B cell (primary cell): ENCODE measurements around the gene CASTOR2. TPM values are rescaled to one million over a fixed set of nuclear protein-coding genes. Genes with fewer than 3 reads are reported as not detected.
"Not testable (repeated sequence)": the region's sequence is repeated elsewhere in the genome, so short reads cannot be mapped to it uniquely, and the experiment has no call there.

ENCODE experiments used
- ATAC-seq: fragments of 200-7000 bp; cut with Tn5 transposase; one replicate; pipeline ENCODE4 v1.10.0; 2021; ENCODE audit warnings: low read depth, mild to moderate bottlenecking, moderate number of reproducible peaks, moderate library complexity
- CTCF ChIA-PET: fragments of 350-600 bp; sonication (Branson Sonifier 250); formaldehyde crosslinking; loops from one replicate; lab custom pipeline; 2021; ENCODE audit warnings: antibody characterized with exemption, inconsistent platforms; lab: Charles Lee
- POLR2A ChIA-PET: fragments of 350-600 bp; sonication (Branson Sonifier 250); formaldehyde crosslinking; loops from one replicate; lab custom pipeline; 2021; ENCODE audit warnings: antibody characterized with exemption; lab: Charles Lee
- DNase-seq: peaks from one replicate; pipeline ENCODE4 v3.0.0; 2013
- H2AFZ ChIP-seq: 2 replicates; pipeline ENCODE4 v1.6.1; 2012; ENCODE audit warnings: mild to moderate bottlenecking, low read depth, low read length; ENCODE audit not compliant: insufficient read depth, poor library complexity, severe bottlenecking
- H3K27ac ChIP-seq, 2 donors: 1 replicate in 1 of 2; 2 replicates in 1 of 2; pipeline ENCODE4 v1.5.1; 2012 to 2013; ENCODE audit warnings: low read length in 2 of 2, mild to moderate bottlenecking in 2 of 2, moderate library complexity in 1 of 2
- H3K27me3 ChIP-seq, 4 experiments: fragments of 200-600 bp in 1 of 4; sonication (generic) in 1 of 4; replicated peaks in 1 of 4; 1 replicate in 2 of 4; 2 replicates in 2 of 4; pipeline versions ENCODE4 v1.6.1 to v1.7.0; 2013 to 2016; ENCODE audit warnings: low read length in 3 of 4, mild to moderate bottlenecking in 2 of 4, mixed read lengths in 1 of 4, moderate library complexity in 1 of 4; ENCODE audit not compliant: insufficient read depth in 4 of 4, control insufficient read depth in 3 of 4; ENCODE audit errors: control extremely low read depth in 1 of 4
- H3K36me3 ChIP-seq, 2 experiments: replicated peaks in 1 of 2; 1 replicate in 1 of 2; 2 replicates in 1 of 2; pipeline versions ENCODE4 v1.6.1 to v1.7.1; 2013; ENCODE audit warnings: low read length in 1 of 2; ENCODE audit not compliant: insufficient read depth in 2 of 2, control insufficient read depth in 1 of 2; ENCODE audit errors: control extremely low read depth in 1 of 2, extremely low read depth in 1 of 2
- H3K4me1 ChIP-seq, 2 donors: fragments of 200-600 bp in 1 of 2; sonication (generic) in 1 of 2; 1 replicate in 1 of 2; 2 replicates in 1 of 2; pipeline versions ENCODE4 v1.5.1 to v1.6.1; 2013 to 2017; ENCODE audit warnings: low read length in 2 of 2; ENCODE audit not compliant: control insufficient read depth in 2 of 2, insufficient read depth in 2 of 2
- H3K4me2 ChIP-seq: replicated peaks from 2 replicates; pipeline ENCODE3; 2012; ENCODE audit warnings: mild to moderate bottlenecking, low read depth, low read length; ENCODE audit not compliant: poor library complexity, severe bottlenecking
- H3K4me3 ChIP-seq, 5 experiments: fragments of 200-600 bp in 1 of 5; sonication (generic) in 1 of 5; 1 replicate in 3 of 5; 2 replicates in 2 of 5; pipeline versions ENCODE4 v1.5.1 to v1.7.0; 2011 to 2016; ENCODE audit warnings: low read length in 4 of 5, mild to moderate bottlenecking in 4 of 5, low read depth in 2 of 5, control low read depth in 1 of 5, moderate library complexity in 1 of 5; ENCODE audit not compliant: insufficient read depth in 1 of 5; ENCODE audit errors: control extremely low read depth in 1 of 5, extremely low read depth in 1 of 5
- H3K79me2 ChIP-seq: fragments of 200-600 bp; sonication (generic); one replicate; pipeline ENCODE4 v1.6.0; 2016; ENCODE audit warnings: low read length; ENCODE audit not compliant: control insufficient read depth, insufficient read depth
- H3K9ac ChIP-seq: fragments of 200-600 bp; sonication (generic); 2 replicates; pipeline ENCODE4 v1.6.1; 2017; ENCODE audit warnings: mild to moderate bottlenecking, low read length, moderate library complexity
- H3K9me3 ChIP-seq, 3 donors: one replicate each; pipeline versions ENCODE4 v1.6.1 to v1.7.1; 2013; ENCODE audit warnings: low read length in 2 of 3; ENCODE audit not compliant: control insufficient read depth in 2 of 3, insufficient read depth in 1 of 3; ENCODE audit errors: control extremely low read depth in 1 of 3
- H4K20me1 ChIP-seq: 2 replicates; pipeline ENCODE4 v1.6.0; 2012; ENCODE audit warnings: mild to moderate bottlenecking, low read length; ENCODE audit not compliant: insufficient read depth, control insufficient read depth, poor library complexity, severe bottlenecking
- H3K27ac Mint-ChIP-seq: one replicate; pipeline ENCODE4 v1.8.0; 2021; ENCODE audit warnings: mixed read lengths
- H3K27me3 Mint-ChIP-seq: one replicate; pipeline ENCODE4 v1.8.0; 2021; ENCODE audit warnings: mixed read lengths
- H3K4me1 Mint-ChIP-seq: one replicate; pipeline ENCODE4 v1.8.0; 2021; ENCODE audit warnings: mixed read lengths
- H3K4me3 Mint-ChIP-seq: one replicate; pipeline ENCODE4 v1.8.0; 2021; ENCODE audit warnings: mixed read lengths
- H3K9me3 Mint-ChIP-seq: one replicate; pipeline ENCODE4 v1.8.0; 2022; ENCODE audit warnings: mixed read lengths; ENCODE audit not compliant: insufficient read depth
- CTCF ChIP-seq: fragments of 200-600 bp; IDR thresholded peaks from one replicate; pipeline ENCODE4 v1.8.0; 2022; ENCODE audit warnings: antibody characterized with exemption, mild to moderate bottlenecking
- EZH2 ChIP-seq: IDR thresholded peaks from 2 replicates; pipeline ENCODE4 v1.6.1; 2012; ENCODE audit warnings: borderline replicate concordance, low read depth, mild to moderate bottlenecking, moderate library complexity, low read length; ENCODE audit not compliant: insufficient read depth, poor library complexity, severe bottlenecking
- WGBS: methylation state at CpG from one replicate; pipeline ENCODE4 v1.1.5; 2013; ENCODE audit warnings: missing lambda C conversion rate; ENCODE audit not compliant: insufficient coverage; 5-methylcytosine and 5-hydroxymethylcytosine counted together
- intact Hi-C: fragments of 100-400 bp; cut with micrococcal nuclease; formaldehyde crosslinking; loops from one replicate; pipeline ENCODE4 v1.10.0; 2022
- polyA plus RNA-seq: library from polyadenylated mRNA; depleted of rRNA; stranded (reverse); fragments of >200 nt; gene quantifications from 2 replicates; pipeline ENCODE4 v1.2.3, GENCODE V29; 2012
- total RNA-seq, 2 donors: library from RNA; stranded (reverse); fragments of 120-200 nt in 1 of 2; gene quantifications; 1 replicate in 1 of 2; 2 replicates in 1 of 2; pipeline versions ENCODE4 v1.2.3 to v1.2.4, GENCODE V29; 2013 to 2022

Gene CASTOR2
- total and polyA plus RNA-seq, 2 donors (not counting 1 experiment from before 2014, with no cell fraction given) = 1.8 to 5.1 TPM

GRCh38 chr7:74997811-74998210 lies 33.3 kb downstream of the CASTOR2 start:
- intact Hi-C loops, H3K4me1 Mint-ChIP-seq, H3K36me3 ChIP-seq, H3K27me3 Mint-ChIP-seq, H3K4me3 ChIP-seq, CTCF ChIA-PET, H3K27ac ChIP-seq, POLR2A ChIA-PET, H3K79me2 ChIP-seq, H3K27ac Mint-ChIP-seq, H2AFZ ChIP-seq, ATAC-seq, H3K4me1 ChIP-seq, H3K9me3 Mint-ChIP-seq, DNase-seq, H3K9me3 ChIP-seq, H4K20me1 ChIP-seq, H3K4me2 ChIP-seq, H3K27me3 ChIP-seq, H3K4me3 Mint-ChIP-seq, H3K9ac ChIP-seq: not testable (repeated sequence)
- WGBS = 61% methylated on average over 2 of the region's 8 CpGs

GRCh38 chr7:75001356-75001755 lies 36.9 kb downstream of the CASTOR2 start:
- H3K9ac ChIP-seq, H3K4me1 Mint-ChIP-seq, H3K36me3 ChIP-seq, H3K79me2 ChIP-seq, H3K27me3 Mint-ChIP-seq, H2AFZ ChIP-seq, POLR2A ChIA-PET, CTCF ChIA-PET, DNase-seq, H3K4me1 ChIP-seq, H3K27me3 ChIP-seq, H3K27ac Mint-ChIP-seq, H3K9me3 ChIP-seq, intact Hi-C loops, H3K4me3 ChIP-seq, H3K9me3 Mint-ChIP-seq, H3K4me2 ChIP-seq, H3K27ac ChIP-seq, H4K20me1 ChIP-seq, H3K4me3 Mint-ChIP-seq, ATAC-seq: not testable (repeated sequence)
- WGBS = 98% methylated on average over 5 of the region's 8 CpGs

GRCh38 chr7:75010036-75010435 lies 45.5 kb downstream of the CASTOR2 start:
- Histone ChIP-seq H3K9me3 (peaks cover 0 to 5% (median 0%) of the 10 kb centered on the region in 3 donors), H2AFZ (no peak overlapping the region), H3K4me2 (no peak overlapping the region), H3K27me3 (no peaks in the 10 kb centered on the region), H3K9ac (no peak overlapping the region), H4K20me1 (no peaks in the 10 kb centered on the region), H3K27ac (no peak overlapping the region), H3K36me3 (no peaks in the 10 kb centered on the region), H3K79me2 (no peaks in the 10 kb centered on the region), H3K4me3 (no peak overlapping the region), H3K4me1 (no peaks in the 10 kb centered on the region)
- DNase-seq (no peak), ATAC-seq (no peak)
- Mint-ChIP-seq H3K4me1 (no peaks in the 10 kb centered on the region), H3K9me3 (no peaks in the 10 kb centered on the region), H3K27ac (no peak overlapping the region), H3K27me3 (no peaks in the 10 kb centered on the region), H3K4me3 (no peak overlapping the region)
- 100% methylated on average over 1 of the region's 2 CpGs for WGBS
- CTCF ChIA-PET = no interaction called here
- POLR2A ChIA-PET = no interaction called here
- intact Hi-C loops = no loop called here
- TF ChIP-seq EZH2 (no peak), CTCF (no peak)
